Measurements from ENCODE around the gene DOCK2. TPM values are rescaled to one million over a fixed set of nuclear protein-coding genes. Genes with fewer than 3 reads are reported as not detected.

Gene DOCK2
- total RNA-seq, 1 donor: 6.2 TPM

DNA sequence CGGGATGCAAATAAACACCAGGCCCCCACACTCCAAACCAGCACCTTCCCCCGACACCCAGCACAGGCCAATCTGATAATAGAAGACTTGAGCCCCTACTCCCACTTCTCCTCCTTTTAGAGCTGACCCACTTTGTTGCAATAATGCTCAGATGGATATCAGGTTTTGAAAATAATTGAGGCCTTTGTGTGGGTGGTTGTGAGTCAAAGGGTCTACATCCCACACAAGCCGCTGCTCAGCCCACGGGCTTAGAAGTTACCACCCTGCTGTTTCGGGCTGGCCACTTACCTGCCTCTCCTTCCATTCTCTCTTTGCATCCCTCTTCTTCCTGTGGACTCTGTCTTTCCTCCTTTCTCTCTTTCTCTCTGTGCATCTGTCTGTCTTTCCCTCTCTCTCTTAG is 432.4 kb downstream of the DOCK2 start:
- Histone ChIP-seq H2AFZ (ENCODE audit: low read length) (no peak overlapping the region), H3K4me3 (ENCODE audit: insufficient read depth, low read length) (no peak overlapping the region), H3K9me3 (ENCODE audit: low read depth, low read length) (no peaks in the 10 kb centered on the region), H3K36me3 (ENCODE audit: insufficient read depth, low read length) (no peaks in the 10 kb centered on the region), H3K27me3 (ENCODE audit: insufficient read depth, low read length) (no peaks in the 10 kb centered on the region), H3K27ac (ENCODE audit: low read depth, low read length) (no peak overlapping the region), H3K79me2 (ENCODE audit: insufficient read depth, low read length) (no peaks in the 10 kb centered on the region), H3K4me1 (ENCODE audit: insufficient read depth, low read length) (no peaks in the 10 kb centered on the region), H4K20me1 (ENCODE audit: insufficient read depth, low read length) (no peaks in the 10 kb centered on the region), H3K4me2 (ENCODE audit: insufficient read depth, low read length) (no peak overlapping the region)
- no peak for DNase-seq (ENCODE audit: insufficient read length, low spot score, missing footprints)
- TF ChIP-seq, protein P1, sequence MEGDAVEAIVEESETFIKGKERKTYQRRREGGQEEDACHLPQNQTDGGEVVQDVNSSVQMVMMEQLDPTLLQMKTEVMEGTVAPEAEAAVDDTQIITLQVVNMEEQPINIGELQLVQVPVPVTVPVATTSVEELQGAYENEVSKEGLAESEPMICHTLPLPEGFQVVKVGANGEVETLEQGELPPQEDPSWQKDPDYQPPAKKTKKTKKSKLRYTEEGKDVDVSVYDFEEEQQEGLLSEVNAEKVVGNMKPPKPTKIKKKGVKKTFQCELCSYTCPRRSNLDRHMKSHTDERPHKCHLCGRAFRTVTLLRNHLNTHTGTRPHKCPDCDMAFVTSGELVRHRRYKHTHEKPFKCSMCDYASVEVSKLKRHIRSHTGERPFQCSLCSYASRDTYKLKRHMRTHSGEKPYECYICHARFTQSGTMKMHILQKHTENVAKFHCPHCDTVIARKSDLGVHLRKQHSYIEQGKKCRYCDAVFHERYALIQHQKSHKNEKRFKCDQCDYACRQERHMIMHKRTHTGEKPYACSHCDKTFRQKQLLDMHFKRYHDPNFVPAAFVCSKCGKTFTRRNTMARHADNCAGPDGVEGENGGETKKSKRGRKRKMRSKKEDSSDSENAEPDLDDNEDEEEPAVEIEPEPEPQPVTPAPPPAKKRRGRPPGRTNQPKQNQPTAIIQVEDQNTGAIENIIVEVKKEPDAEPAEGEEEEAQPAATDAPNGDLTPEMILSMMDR (IDR thresholded peaks at IDR 0.05; ENCODE audit: extremely low read depth, low read depth, low read length): no peak

DNA sequence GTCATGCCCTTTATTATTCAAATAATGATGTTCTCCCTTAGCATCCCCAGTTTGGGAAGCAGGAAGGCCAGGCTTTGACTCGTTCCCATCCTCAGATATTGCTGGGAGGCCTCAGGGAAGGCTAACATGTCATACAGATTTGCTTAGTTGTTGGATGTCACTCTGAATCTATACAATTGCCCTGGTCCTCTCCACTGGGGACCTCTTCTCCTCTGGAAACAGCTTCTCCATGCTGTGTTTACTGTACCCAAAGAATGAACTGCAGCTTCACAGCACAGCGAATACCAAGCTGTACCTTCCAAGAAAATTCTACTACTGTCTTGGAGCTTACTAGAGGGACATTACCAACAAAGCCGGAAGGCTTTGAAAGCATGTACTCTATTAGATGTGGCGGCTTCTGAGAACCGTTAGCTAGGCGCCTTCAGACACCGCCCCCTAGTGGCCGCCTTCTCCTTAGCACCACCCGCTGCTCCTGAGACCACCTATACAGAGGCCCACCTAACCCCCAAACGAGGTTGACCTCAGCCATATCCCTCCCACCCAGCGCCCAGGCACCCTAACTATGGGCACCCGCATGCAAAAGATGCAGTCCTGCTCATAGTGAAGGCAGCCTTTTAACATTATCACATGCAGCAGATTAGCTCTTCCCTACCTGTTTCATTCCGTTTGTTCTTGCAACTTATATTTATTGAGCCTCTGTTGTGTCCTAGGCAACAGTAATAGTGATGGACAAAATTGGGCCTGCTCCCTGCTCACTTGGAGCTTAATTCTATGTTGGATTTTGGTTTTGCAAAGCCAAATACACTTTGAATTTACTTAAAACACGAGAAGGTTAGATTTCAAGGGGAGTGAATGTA is 433.7 kb downstream of the DOCK2 start:
- no peaks in the 10 kb centered on the region for H3K79me2 ChIP-seq (ENCODE audit: insufficient read depth, low read length)
- no peaks in the 10 kb centered on the region for H3K36me3 ChIP-seq (ENCODE audit: insufficient read depth, low read length)
- H2AFZ ChIP-seq (ENCODE audit: low read length): no peak overlapping the region
- H3K27me3 ChIP-seq (ENCODE audit: insufficient read depth, low read length): no peaks in the 10 kb centered on the region
- no peak for DNase-seq (ENCODE audit: insufficient read length, low spot score, missing footprints)
- H4K20me1 ChIP-seq (ENCODE audit: insufficient read depth, low read length): no peaks in the 10 kb centered on the region
- no peaks in the 10 kb centered on the region for H3K9me3 ChIP-seq (ENCODE audit: low read depth, low read length)
- H3K4me3 ChIP-seq (ENCODE audit: insufficient read depth, low read length): no peak overlapping the region
- no peak overlapping the region for H3K27ac ChIP-seq (ENCODE audit: low read depth, low read length)
- no peaks in the 10 kb centered on the region for H3K4me1 ChIP-seq (ENCODE audit: insufficient read depth, low read length)
- TF ChIP-seq, protein P1 (IDR thresholded peaks at IDR 0.05; ENCODE audit: extremely low read depth, low read depth, low read length): peak; percentile 81
- peak overlapping the region; percentile 25 for H3K4me2 ChIP-seq (ENCODE audit: insufficient read depth, low read length)

DNA sequence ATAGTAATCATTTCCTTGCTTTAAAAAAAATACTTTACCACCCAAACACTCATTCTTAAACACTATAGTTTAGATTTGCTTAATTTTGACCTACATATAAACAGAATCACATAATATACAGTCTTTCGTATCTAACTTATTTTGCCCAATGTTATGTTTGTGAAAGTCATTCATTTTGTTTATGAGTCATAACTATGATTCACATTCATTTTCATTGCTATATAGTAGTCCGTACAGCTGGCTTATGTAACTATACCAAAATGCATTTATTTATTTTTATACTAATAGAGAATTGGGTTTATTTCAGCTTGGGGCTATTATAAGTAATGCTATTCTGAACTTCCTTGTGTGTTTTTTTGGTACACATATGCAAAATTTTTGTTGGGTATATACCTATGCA is 434.7 kb downstream of the DOCK2 start:
- Histone ChIP-seq H3K79me2 (ENCODE audit: insufficient read depth, low read length) (no peaks in the 10 kb centered on the region), H3K4me2 (ENCODE audit: insufficient read depth, low read length) (no peak overlapping the region), H3K4me1 (ENCODE audit: insufficient read depth, low read length) (no peaks in the 10 kb centered on the region), H3K4me3 (ENCODE audit: insufficient read depth, low read length) (no peak overlapping the region), H3K36me3 (ENCODE audit: insufficient read depth, low read length) (no peaks in the 10 kb centered on the region), H2AFZ (ENCODE audit: low read length) (no peak overlapping the region), H3K9me3 (ENCODE audit: low read depth, low read length) (no peaks in the 10 kb centered on the region), H3K27me3 (ENCODE audit: insufficient read depth, low read length) (no peaks in the 10 kb centered on the region), H3K27ac (ENCODE audit: low read depth, low read length) (no peak overlapping the region), H4K20me1 (ENCODE audit: insufficient read depth, low read length) (no peaks in the 10 kb centered on the region)
- TF ChIP-seq, protein P1 (IDR thresholded peaks at IDR 0.05; ENCODE audit: extremely low read depth, low read depth, low read length): no peak
- no peak for DNase-seq (ENCODE audit: insufficient read length, low spot score, missing footprints)

DNA sequence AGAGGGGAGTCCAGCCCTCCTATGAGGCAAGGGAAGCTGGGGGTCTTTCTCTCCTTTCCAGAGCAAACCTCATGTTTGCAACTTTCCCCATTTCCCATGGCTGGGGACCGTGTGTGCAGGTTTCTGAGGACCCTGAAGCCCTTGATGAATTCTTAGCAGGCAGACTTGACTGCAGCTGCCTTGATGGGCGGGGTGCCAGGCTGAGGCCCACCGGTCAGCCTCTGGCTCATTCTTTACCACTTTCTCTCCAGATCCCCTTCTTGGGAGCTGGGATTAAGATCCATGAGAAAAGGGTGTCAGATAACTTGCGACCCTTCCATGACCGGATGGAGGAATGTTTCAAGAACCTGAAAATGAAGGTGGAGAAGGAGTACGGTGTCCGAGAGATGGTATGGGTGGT is 438.6 kb downstream of the DOCK2 start:
- no peak for DNase-seq (ENCODE audit: insufficient read length, low spot score, missing footprints)
- Histone ChIP-seq H3K79me2 (ENCODE audit: insufficient read depth, low read length) (no peaks in the 10 kb centered on the region), H4K20me1 (ENCODE audit: insufficient read depth, low read length) (no peaks in the 10 kb centered on the region), H3K4me3 (ENCODE audit: insufficient read depth, low read length) (no peak overlapping the region), H3K36me3 (ENCODE audit: insufficient read depth, low read length) (no peaks in the 10 kb centered on the region), H3K4me1 (ENCODE audit: insufficient read depth, low read length) (no peaks in the 10 kb centered on the region), H3K4me2 (ENCODE audit: insufficient read depth, low read length) (no peak overlapping the region), H3K27ac (ENCODE audit: low read depth, low read length) (no peak overlapping the region), H3K9me3 (ENCODE audit: low read depth, low read length) (no peaks in the 10 kb centered on the region), H3K27me3 (ENCODE audit: insufficient read depth, low read length) (no peaks in the 10 kb centered on the region), H2AFZ (ENCODE audit: low read length) (no peak overlapping the region)
- TF ChIP-seq, protein P1 (IDR thresholded peaks at IDR 0.05; ENCODE audit: extremely low read depth, low read depth, low read length): no peak
